Right cardiac atrium (tissue), 5 donors: ENCODE measurements around the gene OVCH1. TPM values are rescaled to one million over a fixed set of nuclear protein-coding genes. Genes with fewer than 3 reads are reported as not detected.

Source experiments
- ATAC-seq, 2 donors: fragments of 200-7000 bp; cut with Tn5 transposase; one replicate each; pipeline versions ENCODE4 v1.8.0 to v1.9.1; 2020; ENCODE audit warnings: moderate library complexity in 2 of 2, mild to moderate bottlenecking in 1 of 2
- DNase-seq, 3 donors: peaks; one replicate each; pipeline ENCODE4 v3.0.0-alpha.2; 2020
- H3K27ac ChIP-seq: one replicate; pipeline ENCODE4 v1.5.1; 2013; ENCODE audit warnings: mild to moderate bottlenecking, low read length, control low read depth, moderate library complexity
- H3K27me3 ChIP-seq: one replicate; pipeline ENCODE4 v1.6.1; 2013; ENCODE audit not compliant: control insufficient read depth, insufficient read depth
- H3K4me1 ChIP-seq: one replicate; pipeline ENCODE4 v1.6.1; 2013; ENCODE audit warnings: low read length; ENCODE audit not compliant: control insufficient read depth, insufficient read depth
- H3K4me3 ChIP-seq: one replicate; pipeline ENCODE4 v1.5.1; 2013; ENCODE audit warnings: low read length, control low read depth
- H3K9me3 ChIP-seq: one replicate; pipeline ENCODE4 v1.6.1; 2013; ENCODE audit warnings: low read length; ENCODE audit not compliant: control insufficient read depth
- WGBS: extraction: QIAGEN DNeasy Blood & Tissue Kit; methylation state at CpG from one replicate; pipeline ENCODE4 v1.1.7; 2013; 5-methylcytosine and 5-hydroxymethylcytosine counted together
- intact Hi-C, 4 donors: fragments of 100-400 bp; cut with DNase I; formaldehyde crosslinking; loops; one replicate each; pipeline versions ENCODE4 v1.11.0 to v1.14.0; 2022 to 2023
- polyA plus RNA-seq: library from polyadenylated mRNA; stranded (reverse); fragments of 200-250 nt; gene quantifications from one replicate; pipeline ENCODE4 v1.2.3, GENCODE V29; 2013
- total RNA-seq, 4 donors: library from RNA; stranded (reverse); fragmentation: NEBNext Ultra II Directional; extraction: Animal tissue kit (Norgen Biotek cat#: 25700); gene quantifications; one replicate each; pipeline ENCODE4 v1.2.1, GENCODE V29; 2021
- donor health status: healthy with polysubstance abuse.
- donor health status: DM: no; HTN: yes; CAD: no.
- donor health status: DM: no; HTN: no; CAD: no.
- donor health status: DM: no; HTN: yes; CAD: no; lungs with severe emphysema.
- donor health status: DM: yes; HTN: yes; CAD: no.

OVCH1 gene
- total and polyA plus RNA-seq, 5 donors: 0.07 to 0.20 (median 0.11) TPM

DNA sequence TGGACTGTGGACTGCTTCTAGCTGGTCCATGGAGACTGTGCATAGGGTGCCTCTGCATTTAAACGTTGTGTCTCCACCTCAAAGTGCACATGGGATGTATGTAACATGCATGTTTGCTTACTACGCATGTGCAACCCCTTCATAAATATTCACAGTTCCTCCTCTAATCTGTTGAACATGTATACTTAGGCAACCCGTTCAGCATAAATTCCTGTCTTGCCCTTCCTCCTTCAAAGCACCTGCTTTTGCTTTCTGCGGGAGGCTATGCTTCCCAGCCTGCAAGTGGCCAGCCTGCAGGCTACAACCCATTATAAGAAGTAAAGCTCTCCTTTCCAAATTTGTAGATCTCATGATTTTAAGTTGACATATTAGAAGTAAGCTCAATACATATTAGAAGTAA is 33.0 kb upstream of the OVCH1 start:
- no peak for DNase-seq
- 93% methylated on average over 4 of the region's 4 CpGs for WGBS
- H3K27me3 ChIP-seq: no peaks in the 10 kb centered on the region
- no peak for ATAC-seq
- intact Hi-C loops: no loop called here
- no peak overlapping the region for H3K4me3 ChIP-seq
- H3K4me1 ChIP-seq: no peaks in the 10 kb centered on the region
- no peaks in the 10 kb centered on the region for H3K9me3 ChIP-seq
- no peak overlapping the region for H3K27ac ChIP-seq

DNA sequence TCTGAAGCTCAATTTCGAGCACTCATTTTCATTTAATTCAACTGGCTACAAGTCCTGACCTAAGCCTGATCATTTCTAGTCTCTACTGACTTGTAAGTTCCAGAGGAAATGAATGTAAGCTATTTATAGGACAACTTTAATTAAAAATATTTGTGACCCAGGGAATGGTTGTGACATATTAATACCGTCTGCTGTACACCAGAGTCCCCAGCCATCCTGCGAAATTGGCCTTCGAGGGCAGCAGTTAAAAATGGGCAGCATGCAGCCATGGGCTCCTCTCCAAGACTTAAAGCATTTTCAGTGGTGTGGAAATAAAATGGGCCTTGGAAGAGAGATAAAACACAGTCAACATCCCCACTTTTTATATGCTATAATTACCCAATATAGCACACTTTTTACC is 30.7 kb upstream of the OVCH1 start:
- no peaks in the 10 kb centered on the region for H3K9me3 ChIP-seq
- no peak overlapping the region for H3K4me3 ChIP-seq
- 47% methylated on average over 4 of the region's 4 CpGs for WGBS
- intact Hi-C loops: loop anchor here in 1 of 4 donors (10.0 kb wide), 1 partner anchor 757 kb away; no protein-coding TSS in a partner anchor
- peak in 1 of 2 donors; percentile 41 for ATAC-seq
- H3K27me3 ChIP-seq: no peaks in the 10 kb centered on the region
- no peaks in the 10 kb centered on the region for H3K4me1 ChIP-seq
- H3K27ac ChIP-seq: no peak overlapping the region
- DNase-seq: no peak

DNA sequence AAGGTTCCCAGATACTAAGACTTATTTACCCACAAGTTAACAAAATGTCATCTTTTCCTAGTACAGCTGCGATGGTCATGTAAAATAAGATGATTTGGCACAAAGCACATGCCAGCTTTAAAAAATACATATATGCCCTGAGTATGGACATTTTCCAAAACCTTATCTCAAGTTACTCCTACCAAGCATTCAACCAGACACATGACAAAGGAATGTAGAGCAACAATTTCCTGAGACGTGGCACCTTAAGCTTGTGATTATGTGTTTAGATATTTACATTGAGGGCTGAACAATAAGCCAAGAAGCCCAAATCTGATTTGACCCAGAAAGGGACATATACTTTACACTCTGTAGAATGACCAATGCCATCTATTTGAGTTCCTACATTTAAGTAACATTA is 24.5 kb upstream of the OVCH1 start:
- Histone ChIP-seq H3K27me3 (no peaks in the 10 kb centered on the region), H3K27ac (no peak overlapping the region), H3K4me1 (no peaks in the 10 kb centered on the region), H3K4me3 (no peak overlapping the region), H3K9me3 (no peaks in the 10 kb centered on the region)
- ATAC-seq (no peak), DNase-seq (no peak)
- intact Hi-C loops: loop anchor here in 1 of 4 donors (10.0 kb wide), 1 partner anchor 763 kb away; no protein-coding TSS in a partner anchor
- WGBS: 71% methylated on average over 2 of the region's 2 CpGs

DNA sequence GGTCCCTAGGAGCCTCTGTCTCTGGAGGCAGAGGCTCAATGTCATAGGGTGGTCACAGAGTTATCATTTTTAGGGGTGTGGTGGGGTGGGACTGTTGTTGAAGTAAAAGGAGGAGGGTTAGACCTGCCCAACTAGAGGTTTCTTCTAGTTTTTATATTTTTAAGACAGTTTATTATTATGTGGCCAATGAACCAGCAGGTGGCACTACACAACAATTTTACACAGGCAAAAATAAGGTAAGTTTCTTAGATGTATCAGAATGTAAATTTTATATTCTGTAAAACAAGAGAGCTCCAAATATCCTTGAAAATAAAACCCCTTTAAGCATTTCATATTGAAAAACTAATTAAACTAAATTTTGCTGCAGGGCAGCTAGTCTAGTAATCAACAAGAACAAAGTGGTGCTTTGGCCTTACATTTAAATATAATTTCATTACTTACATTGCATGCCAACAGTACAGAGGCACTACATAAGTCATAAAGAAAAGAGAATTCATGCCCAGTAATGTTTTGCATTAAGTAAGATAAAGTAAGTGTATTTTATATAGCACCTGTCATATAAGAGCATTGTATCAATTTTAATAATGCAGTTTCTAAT is 22.2 kb upstream of the OVCH1 start:
- Histone ChIP-seq H3K27ac (no peak overlapping the region), H3K9me3 (no peaks in the 10 kb centered on the region), H3K27me3 (no peaks in the 10 kb centered on the region), H3K4me3 (no peak overlapping the region), H3K4me1 (no peaks in the 10 kb centered on the region)
- DNase-seq (no peak), ATAC-seq (no peak)
- intact Hi-C loops: loop anchor here in 2 of 4 donors (5.0 to 10.0 kb wide), 2 partner anchors 765 to 1288 kb away; no protein-coding TSS in a partner anchor

DNA sequence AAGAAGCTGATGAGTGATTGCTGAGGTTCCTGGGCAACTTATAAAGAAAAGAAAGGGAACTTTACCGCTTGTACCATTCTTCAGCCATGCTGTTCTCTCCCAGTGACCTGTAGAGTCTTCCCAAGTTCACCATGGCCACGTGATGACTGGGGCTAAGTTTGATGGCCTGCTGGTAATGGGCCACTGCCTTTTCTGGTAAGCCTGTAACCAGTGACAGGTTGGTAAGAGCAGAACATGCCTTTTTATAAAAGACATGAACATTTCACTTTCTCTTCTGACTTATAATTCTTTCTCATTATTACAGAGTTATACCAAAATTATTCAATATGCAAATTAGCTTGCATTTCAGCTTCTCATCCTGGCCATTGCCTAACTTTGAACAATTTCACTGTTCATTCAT is 20.9 kb upstream of the OVCH1 start:
- intact Hi-C loops: loop anchor here in 1 of 4 donors (5.0 kb wide), 1 partner anchor 1289 kb away; no protein-coding TSS in a partner anchor
- no peak overlapping the region for H3K27ac ChIP-seq

DNA sequence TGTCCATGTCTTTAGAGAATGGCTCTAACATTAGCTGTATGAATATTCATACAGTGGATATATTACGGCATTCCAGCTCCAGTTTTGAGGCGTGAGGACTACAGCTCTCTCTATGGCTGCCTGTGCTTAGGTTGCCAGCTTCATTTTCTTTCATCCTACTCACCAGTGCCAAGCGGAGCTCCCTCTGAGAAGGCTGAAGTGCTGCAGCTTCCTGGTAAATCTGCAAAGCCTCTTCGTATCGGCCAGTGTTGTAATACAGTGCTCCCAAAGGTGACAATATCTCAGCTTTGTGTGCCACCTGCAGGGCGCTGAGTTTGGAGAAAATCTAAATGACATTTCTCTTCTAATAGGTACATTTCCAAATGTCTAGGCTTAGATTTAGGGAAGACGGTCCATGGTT is 19.8 kb upstream of the OVCH1 start:
- H3K4me1 ChIP-seq: no peaks in the 10 kb centered on the region
- H3K9me3 ChIP-seq: no peaks in the 10 kb centered on the region
- intact Hi-C loops: loop anchor here in 1 of 4 donors (5.0 kb wide), 1 partner anchor 1290 kb away; no protein-coding TSS in a partner anchor
- no peak for DNase-seq
- H3K27me3 ChIP-seq: no peaks in the 10 kb centered on the region
- H3K4me3 ChIP-seq: no peak overlapping the region
- no peak for ATAC-seq
- WGBS: 82% methylated on average over 7 of the region's 7 CpGs
- no peak overlapping the region for H3K27ac ChIP-seq

More for the DNA sequence above, 20.9 kb upstream of the OVCH1 start:
- DNase-seq (no peak), ATAC-seq (no peak)
- Histone ChIP-seq H3K4me3 (no peak overlapping the region), H3K9me3 (no peaks in the 10 kb centered on the region), H3K27me3 (no peaks in the 10 kb centered on the region), H3K4me1 (no peaks in the 10 kb centered on the region)
- WGBS: 79% methylated on average over 2 of the region's 2 CpGs

DNA sequence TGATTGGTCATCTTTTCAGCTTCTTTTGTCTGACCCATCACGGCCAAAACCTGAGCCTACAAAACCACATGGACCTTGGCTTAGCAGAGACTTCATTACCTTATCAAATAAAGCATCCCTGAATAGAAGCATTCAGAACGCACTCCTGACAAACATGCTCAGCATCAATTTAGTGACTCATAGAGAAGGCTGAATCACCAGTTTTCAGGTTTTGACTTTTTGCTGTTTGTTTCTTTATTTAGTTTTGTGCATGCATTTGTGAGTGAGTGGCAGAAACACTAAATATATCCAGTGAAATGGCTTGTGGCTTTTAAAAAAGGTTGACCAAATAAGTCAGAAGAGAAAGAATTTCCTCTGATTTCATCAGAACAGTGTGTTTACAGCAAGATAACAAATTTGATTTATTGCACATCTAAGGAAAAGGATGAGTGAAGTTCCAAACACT is 19.0 kb upstream of the OVCH1 start:
- no peak for DNase-seq
- Histone ChIP-seq H3K9me3 (no peaks in the 10 kb centered on the region), H3K27ac (no peak overlapping the region), H3K4me3 (no peak overlapping the region), H3K27me3 (no peaks in the 10 kb centered on the region), H3K4me1 (no peaks in the 10 kb centered on the region)
- intact Hi-C loops: loop anchor here in 1 of 4 donors (5.0 kb wide), 1 partner anchor 1291 kb away; no protein-coding TSS in a partner anchor
- ATAC-seq: no peak
- 65% methylated on average over 2 of the region's 2 CpGs for WGBS

DNA sequence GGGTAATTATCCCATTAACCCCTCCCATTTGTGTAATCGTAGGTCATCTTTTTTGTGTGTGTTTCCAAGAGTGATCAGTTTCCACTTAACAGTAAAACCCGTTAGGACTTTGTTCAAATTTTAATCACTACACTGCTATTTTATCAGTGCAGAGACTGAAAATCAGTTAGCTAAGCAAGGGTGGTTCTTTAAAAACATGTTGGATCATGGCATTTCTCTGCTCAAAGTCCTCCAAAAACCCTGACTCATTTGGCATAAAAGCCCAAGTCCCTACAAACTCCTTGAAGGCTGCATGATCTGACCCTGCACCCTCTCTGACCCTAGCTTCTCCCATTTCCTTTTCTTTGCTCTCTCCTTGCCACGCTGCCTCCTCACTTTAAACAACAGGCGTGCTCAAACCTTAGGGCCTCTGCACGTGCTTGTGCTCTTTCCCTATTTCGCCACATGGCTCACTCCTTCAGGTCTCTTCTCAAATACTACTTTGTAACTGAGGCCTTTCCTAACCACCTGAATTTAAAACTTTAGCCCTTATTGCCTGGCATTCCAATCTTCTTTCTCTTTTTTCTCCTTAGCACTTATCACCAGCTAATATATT is 13.2 kb upstream of the OVCH1 start:
- WGBS: 75% methylated on average over 6 of the region's 6 CpGs
- no peak overlapping the region for H3K27ac ChIP-seq
- no peak overlapping the region for H3K4me3 ChIP-seq
- DNase-seq (no peak), ATAC-seq (no peak)
- intact Hi-C loops: no loop called here
- H3K4me1 ChIP-seq: peaks cover 3% of the 10 kb centered on the region
- H3K27me3 ChIP-seq: no peaks in the 10 kb centered on the region
- no peaks in the 10 kb centered on the region for H3K9me3 ChIP-seq

DNA sequence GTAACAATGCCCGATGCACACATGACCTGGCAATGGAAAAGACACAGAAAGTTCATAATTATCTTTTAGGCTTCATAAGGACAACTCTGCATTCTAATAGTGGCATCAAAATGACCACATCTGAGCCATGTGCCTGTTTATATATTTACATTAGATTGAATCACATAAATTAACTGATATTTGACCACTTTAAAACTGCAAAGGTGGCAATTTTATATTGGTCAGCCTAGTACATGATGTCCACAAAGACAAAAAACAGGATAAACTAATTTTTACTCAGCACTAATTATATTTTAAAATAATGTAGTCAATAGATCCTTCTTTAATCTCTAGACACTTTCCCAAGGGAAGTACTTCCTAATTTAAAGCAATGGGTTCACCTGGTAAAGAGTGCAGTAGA is 12.0 kb upstream of the OVCH1 start:
- 90% methylated on average over 1 of the region's 1 CpG for WGBS
- H3K9me3 ChIP-seq: no peaks in the 10 kb centered on the region
- ATAC-seq (no peak), DNase-seq (no peak)
- intact Hi-C loops: no loop called here
- H3K27ac ChIP-seq: no peak overlapping the region
- peaks cover 3% of the 10 kb centered on the region for H3K4me1 ChIP-seq
- H3K4me3 ChIP-seq: no peak overlapping the region
- no peaks in the 10 kb centered on the region for H3K27me3 ChIP-seq

DNA sequence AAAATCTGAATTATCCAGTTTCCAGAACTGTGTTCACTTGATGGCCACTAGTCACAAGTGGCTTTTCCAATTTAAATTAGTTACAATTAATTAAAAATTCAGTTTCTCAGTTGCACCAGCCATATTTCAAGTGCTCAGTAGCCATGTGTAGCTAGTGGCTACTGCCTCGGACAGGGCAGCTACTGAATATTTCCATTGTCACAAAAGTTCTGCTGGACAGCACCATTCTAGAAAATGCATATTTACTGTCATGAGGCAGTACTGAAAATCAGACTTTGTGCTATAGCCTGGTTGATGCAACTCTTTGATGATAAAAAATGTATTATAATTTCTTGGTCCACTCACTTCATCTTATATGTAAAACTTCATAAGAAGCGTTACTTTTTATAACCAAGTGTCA is 11.5 kb upstream of the OVCH1 start:
- WGBS: 85% methylated on average over 2 of the region's 2 CpGs
- intact Hi-C loops: no loop called here
- Histone ChIP-seq H3K9me3 (no peaks in the 10 kb centered on the region), H3K27ac (no peak overlapping the region), H3K4me3 (no peak overlapping the region), H3K4me1 (peaks cover 3% of the 10 kb centered on the region), H3K27me3 (no peaks in the 10 kb centered on the region)
- DNase-seq: no peak
- ATAC-seq: no peak

DNA sequence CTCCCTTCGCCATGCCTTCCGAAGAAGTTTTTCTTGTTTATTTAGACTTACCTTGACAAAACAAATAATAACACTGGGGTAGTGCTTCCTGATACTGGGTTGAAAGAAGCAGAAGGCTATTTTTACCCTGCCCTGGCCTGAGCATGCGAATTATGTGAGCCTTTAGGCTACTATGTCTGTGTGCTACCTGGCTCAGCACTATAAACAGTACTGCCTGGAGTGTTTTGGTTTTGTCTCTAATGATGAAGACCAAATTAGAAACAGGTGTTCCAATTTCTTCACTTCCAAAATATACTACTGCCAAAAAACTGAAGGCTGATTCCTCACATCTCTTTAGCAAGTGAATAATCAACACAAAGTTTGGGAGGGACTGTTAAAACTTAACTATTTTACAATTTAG is 7.6 kb upstream of the OVCH1 start:
- ATAC-seq (no peak), DNase-seq (no peak)
- no peaks in the 10 kb centered on the region for H3K27me3 ChIP-seq
- WGBS: 91% methylated on average over 3 of the region's 3 CpGs
- H3K27ac ChIP-seq: no peak overlapping the region
- no peaks in the 10 kb centered on the region for H3K4me1 ChIP-seq
- H3K9me3 ChIP-seq: no peaks in the 10 kb centered on the region
- no peak overlapping the region for H3K4me3 ChIP-seq
- intact Hi-C loops: no loop called here
